ENCODE data around the gene DLX3. TPM values are rescaled to one million over a fixed set of nuclear protein-coding genes. Genes with fewer than 3 reads are reported as not detected.

DLX3 gene
- total RNA-seq, 2 experiments from 2014 or later, result not detected

DNA sequence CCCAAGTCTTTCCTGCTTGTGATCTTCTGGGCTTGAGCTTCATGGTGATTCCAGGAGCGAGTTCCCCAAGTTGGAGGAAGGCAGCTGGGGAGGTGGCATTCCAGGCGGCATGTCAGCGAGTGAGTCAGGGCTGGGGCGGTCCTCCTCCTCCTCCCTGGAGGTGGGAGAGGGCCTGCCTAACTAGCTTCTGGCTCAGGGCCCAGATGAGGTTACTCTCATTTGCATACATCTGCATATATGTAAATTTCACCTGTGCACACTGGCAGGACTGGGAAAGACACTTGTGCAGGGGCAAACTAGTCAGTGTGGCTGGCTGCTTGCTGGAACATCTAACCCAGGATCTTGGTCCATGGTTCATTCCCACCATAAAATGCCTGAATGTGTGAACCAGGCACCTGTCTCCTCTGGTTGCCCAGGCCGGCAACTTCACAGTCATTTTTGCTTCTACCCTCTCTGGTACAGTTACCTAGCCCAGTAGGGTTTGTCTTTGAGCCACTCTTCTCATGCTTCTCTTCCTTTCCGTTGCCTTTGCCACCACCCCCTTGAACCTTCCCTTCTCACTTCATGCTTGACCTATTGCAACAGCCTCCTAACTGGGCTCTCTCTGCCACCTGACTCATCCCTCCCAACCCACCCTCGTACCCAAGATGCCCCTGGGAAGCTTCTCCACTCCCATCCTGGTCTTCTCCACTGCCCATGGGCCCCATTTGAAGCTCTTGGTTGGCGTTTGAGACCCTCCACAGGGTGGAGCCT lies 35.7 kb downstream of the DLX3 start:
- Histone ChIP-seq H3K79me2 (ENCODE audit: insufficient read depth, low read depth, low read length) (no peaks in the 10 kb centered on the region), H3K4me3 (ENCODE audit: low read depth, low read length, poor library complexity, severe bottlenecking) (no peak overlapping the region), H4K20me1 (ENCODE audit: insufficient read depth, low read length) (no peaks in the 10 kb centered on the region), H3K9me3 (ENCODE audit: low read length) (no peaks in the 10 kb centered on the region), H3K27ac (ENCODE audit: low read depth, low read length, poor library complexity, severe bottlenecking) (no peak overlapping the region), H2AFZ (ENCODE audit: low read length) (no peak overlapping the region), H3K9me2 (ENCODE audit: insufficient read depth, low read length) (no peaks in the 10 kb centered on the region), H3K36me3 (ENCODE audit: insufficient read depth, low read length) (no peaks in the 10 kb centered on the region), H3K4me1 (ENCODE audit: insufficient read depth, low read length, poor library complexity, severe bottlenecking) (no peaks in the 10 kb centered on the region), H3K4me2 (ENCODE audit: low read length) (no peak overlapping the region)
- no peak for DNase-seq (ENCODE audit: low spot score)
- intact Hi-C loops (cut with micrococcal nuclease; ENCODE audit: unreplicated experiment), result no loop called here
- BruUV-seq (replicated peaks), result no TSS peak
- no peak for TF ChIP-seq EZH2phosphoT487 (IDR thresholded peaks at IDR 0.05; ENCODE audit: borderline replicate concordance, low read depth, low read length)
- TF ChIP-seq, protein P1, sequence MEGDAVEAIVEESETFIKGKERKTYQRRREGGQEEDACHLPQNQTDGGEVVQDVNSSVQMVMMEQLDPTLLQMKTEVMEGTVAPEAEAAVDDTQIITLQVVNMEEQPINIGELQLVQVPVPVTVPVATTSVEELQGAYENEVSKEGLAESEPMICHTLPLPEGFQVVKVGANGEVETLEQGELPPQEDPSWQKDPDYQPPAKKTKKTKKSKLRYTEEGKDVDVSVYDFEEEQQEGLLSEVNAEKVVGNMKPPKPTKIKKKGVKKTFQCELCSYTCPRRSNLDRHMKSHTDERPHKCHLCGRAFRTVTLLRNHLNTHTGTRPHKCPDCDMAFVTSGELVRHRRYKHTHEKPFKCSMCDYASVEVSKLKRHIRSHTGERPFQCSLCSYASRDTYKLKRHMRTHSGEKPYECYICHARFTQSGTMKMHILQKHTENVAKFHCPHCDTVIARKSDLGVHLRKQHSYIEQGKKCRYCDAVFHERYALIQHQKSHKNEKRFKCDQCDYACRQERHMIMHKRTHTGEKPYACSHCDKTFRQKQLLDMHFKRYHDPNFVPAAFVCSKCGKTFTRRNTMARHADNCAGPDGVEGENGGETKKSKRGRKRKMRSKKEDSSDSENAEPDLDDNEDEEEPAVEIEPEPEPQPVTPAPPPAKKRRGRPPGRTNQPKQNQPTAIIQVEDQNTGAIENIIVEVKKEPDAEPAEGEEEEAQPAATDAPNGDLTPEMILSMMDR (conservative IDR thresholded peaks at IDR 0.05; ENCODE audit: low read length), result no peak
- POLR2A ChIA-PET, result no interaction called here
- CTCF ChIA-PET (ENCODE audit: unreplicated experiment), result no interaction called here

DNA sequence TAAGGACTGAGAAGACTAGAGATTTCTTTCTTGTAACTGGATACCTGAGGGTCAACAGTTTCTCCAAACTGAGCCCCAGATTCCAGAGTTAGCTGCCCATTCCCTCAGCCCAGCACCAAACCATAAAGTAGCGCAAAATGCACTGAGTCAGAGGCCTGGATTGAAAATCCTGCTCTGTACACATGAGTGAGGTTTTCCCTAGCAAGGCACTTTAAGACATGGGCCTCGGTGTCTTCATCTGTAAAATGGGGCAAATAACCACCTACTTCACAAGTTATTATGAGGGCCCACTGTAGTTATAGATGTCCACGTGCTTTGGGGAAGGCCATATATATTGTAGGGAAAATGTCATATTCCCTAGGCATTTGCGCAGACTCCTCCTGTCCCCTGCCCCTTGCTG lies 36.3 kb downstream of the DLX3 start:
- H3K4me3 ChIP-seq (ENCODE audit: low read depth, low read length, poor library complexity, severe bottlenecking), result no peak overlapping the region
- H3K36me3 ChIP-seq (ENCODE audit: insufficient read depth, low read length), result no peaks in the 10 kb centered on the region
- no peaks in the 10 kb centered on the region for H3K9me2 ChIP-seq (ENCODE audit: insufficient read depth, low read length)
- H2AFZ ChIP-seq (ENCODE audit: low read length), result no peak overlapping the region
- POLR2A ChIA-PET, result no interaction called here
- TF ChIP-seq, protein P1 (conservative IDR thresholded peaks at IDR 0.05; ENCODE audit: low read length), result no peak
- no peaks in the 10 kb centered on the region for H3K9me3 ChIP-seq (ENCODE audit: low read length)
- intact Hi-C loops (cut with micrococcal nuclease; ENCODE audit: unreplicated experiment), result no loop called here
- H3K79me2 ChIP-seq (ENCODE audit: insufficient read depth, low read depth, low read length), result no peaks in the 10 kb centered on the region
- DNase-seq (ENCODE audit: low spot score), result no peak
- no peaks in the 10 kb centered on the region for H4K20me1 ChIP-seq (ENCODE audit: insufficient read depth, low read length)
- no peak overlapping the region for H3K4me2 ChIP-seq (ENCODE audit: low read length)
- H3K27ac ChIP-seq (ENCODE audit: low read depth, low read length, poor library complexity, severe bottlenecking), result no peak overlapping the region
- BruUV-seq (replicated peaks), result no TSS peak
- no peaks in the 10 kb centered on the region for H3K4me1 ChIP-seq (ENCODE audit: insufficient read depth, low read length, poor library complexity, severe bottlenecking)
- CTCF ChIA-PET (ENCODE audit: unreplicated experiment), result no interaction called here

DNA sequence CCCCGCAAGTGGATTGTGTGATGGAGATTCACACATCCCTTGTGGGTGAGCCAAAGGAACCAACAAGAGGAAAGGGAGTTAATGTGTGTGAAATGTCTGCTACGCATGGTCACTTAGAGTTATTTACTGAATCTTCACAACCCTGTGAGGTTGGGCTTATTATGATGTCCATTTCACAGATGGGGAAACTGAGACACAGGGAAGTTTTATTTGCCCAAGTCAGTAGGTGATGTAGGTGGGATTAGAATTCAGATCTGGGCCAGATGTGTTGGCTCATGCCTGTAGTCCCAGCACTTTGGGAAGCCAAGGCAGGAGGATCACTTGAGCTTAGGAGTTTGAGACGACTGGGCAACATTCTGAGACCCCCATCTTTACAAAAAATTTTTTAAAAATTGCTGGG lies 37.7 kb downstream of the DLX3 start:
- no TSS peak for BruUV-seq (replicated peaks)
- CTCF ChIA-PET (ENCODE audit: unreplicated experiment), result no interaction called here
- H3K4me3 ChIP-seq (ENCODE audit: low read depth, low read length, poor library complexity, severe bottlenecking), result no peak overlapping the region
- H3K36me3 ChIP-seq (ENCODE audit: insufficient read depth, low read length), result no peaks in the 10 kb centered on the region
- no peaks in the 10 kb centered on the region for H3K9me2 ChIP-seq (ENCODE audit: insufficient read depth, low read length)
- DNase-seq (ENCODE audit: low spot score), result no peak
- no peak overlapping the region for H2AFZ ChIP-seq (ENCODE audit: low read length)
- POLR2A ChIA-PET, result interaction anchor here (0.7 kb wide), 1 partner anchor 946 kb away, joined by 3 read pairs; no protein-coding TSS in a partner anchor
- no peak overlapping the region for H3K27ac ChIP-seq (ENCODE audit: low read depth, low read length, poor library complexity, severe bottlenecking)
- no peak overlapping the region for H3K4me2 ChIP-seq (ENCODE audit: low read length)
- H3K79me2 ChIP-seq (ENCODE audit: insufficient read depth, low read depth, low read length), result no peaks in the 10 kb centered on the region
- H4K20me1 ChIP-seq (ENCODE audit: insufficient read depth, low read length), result no peaks in the 10 kb centered on the region
- TF ChIP-seq, protein P1 (conservative IDR thresholded peaks at IDR 0.05; ENCODE audit: low read length), result no peak
- TF ChIP-seq EZH2phosphoT487 (IDR thresholded peaks at IDR 0.05; ENCODE audit: borderline replicate concordance, low read depth, low read length), result no peak
- H3K4me1 ChIP-seq (ENCODE audit: insufficient read depth, low read length, poor library complexity, severe bottlenecking), result no peaks in the 10 kb centered on the region
- H3K9me3 ChIP-seq (ENCODE audit: low read length), result no peaks in the 10 kb centered on the region
- intact Hi-C loops (cut with micrococcal nuclease; ENCODE audit: unreplicated experiment), result no loop called here
